Heart right ventricle (tissue), 16 donors: Measurements from ENCODE around the gene TARP.

Experiments
- ATAC-seq, 8 donors: fragments of 200-7000 bp; cut with Tn5 transposase; one replicate each; pipeline ENCODE4 v1.9.1; 2020; ENCODE audit warnings: mild to moderate bottlenecking in 8 of 8, moderate library complexity in 8 of 8, moderate number of reproducible peaks in 1 of 8
- DNase-seq, 2 donors: peaks; one replicate each; pipeline ENCODE4 v3.0.0-alpha.2; 2020
- H3K27ac ChIP-seq, 10 donors: fragments of 200-600 bp; sonication (generic) in 2 of 10; one replicate each; pipeline versions ENCODE4 v1.5.0 to v1.8.0; 2020 to 2022; ENCODE audit warnings: mild to moderate bottlenecking in 3 of 10
- H3K27me3 ChIP-seq, 7 donors: fragments of 200-600 bp; one replicate each; pipeline ENCODE4 v1.8.0; 2021 to 2022; ENCODE audit warnings: mild to moderate bottlenecking in 2 of 7
- H3K36me3 ChIP-seq, 9 donors: fragments of 200-600 bp; sonication (generic) in 1 of 9; one replicate each; pipeline versions ENCODE4 v1.5.0 to v1.8.0; 2020 to 2022; ENCODE audit warnings: mild to moderate bottlenecking in 2 of 9
- H3K4me1 ChIP-seq, 9 donors: fragments of 200-600 bp; sonication (generic) in 1 of 9; one replicate each; pipeline versions ENCODE4 v1.5.0 to v1.8.0; 2020 to 2022; ENCODE audit warnings: mild to moderate bottlenecking in 4 of 9
- H3K4me3 ChIP-seq, 10 donors: fragments of 200-600 bp; sonication (generic) in 2 of 10; one replicate each; pipeline versions ENCODE4 v1.5.0 to v1.8.0; 2020 to 2022; ENCODE audit warnings: mild to moderate bottlenecking in 7 of 10, moderate library complexity in 2 of 10
- H3K9me3 ChIP-seq, 11 donors: fragments of 200-600 bp in 10 of 11; sonication (generic) in 2 of 11; one replicate each; pipeline versions ENCODE4 v1.5.0 to v1.8.0; 2013 to 2022; ENCODE audit warnings: mild to moderate bottlenecking in 2 of 11, control low read depth in 1 of 11, moderate library complexity in 1 of 11
- CTCF ChIP-seq, 9 donors: fragments of 200-600 bp; sonication (generic) in 2 of 9; IDR thresholded peaks; one replicate each; pipeline versions ENCODE4 v1.5.0 to v1.8.0; 2021 to 2022; ENCODE audit warnings: antibody characterized with exemption in 9 of 9, mild to moderate bottlenecking in 5 of 9, moderate library complexity in 1 of 9
- WGBS, 2 donors: extraction: QIAGEN DNeasy Blood & Tissue Kit; methylation state at CpG; one replicate each; pipeline ENCODE4 v1.1.7; 2013; ENCODE audit warnings: inconsistent platforms in 1 of 2; 5-methylcytosine and 5-hydroxymethylcytosine counted together
- intact Hi-C, 10 donors: fragments of 100-400 bp; cut with DNase I; formaldehyde crosslinking; loops; one replicate each; pipeline versions ENCODE4 v1.11.1 to v1.14.2; 2022
- donor health status: Arrhythmogenic right ventricular cardiomyopathy.
- donor health status: ischemic (EF 13 %, LVEDD 7.1; RV severe dilation, severe dysfunction).
- donor health status: healthy with polysubstance abuse.
- donor health status: DM: no; HTN: yes; CAD: no.
- donor health status: DM: no; HTN: no; CAD: no.
- donor health status: ischemic (EF 25% LVEDD 6.9; RV normal size, moderate dysfunction).
- donor health status: ischemic (EF 25% LVEDD 5.7; RV mildly dilated, moderate dysfunction).
- donor health status: healthy.
- donor health status: DM: yes; HTN: yes; CAD: no.
- donor health status: Ischemic cardiomyopathy.
- donor health status: ischemic (EF 35%, LVEDD 5.7; RV mildly dilated, moderate dysfunction).
- donor health status: nonischemic (EF 11% LVEDD 7.7; RV severe dilation, severe dysfunction).
- donor health status: DM: yes; HTN: yes; CAD: no.
- donor health status: PGD.
- donor health status: ischemic (EF 29% LVEDD 5.4; RV normal size, mild dysfunction).
- donor health status: nonischemic (EF 23%, LVEDD 6.1; RV moderate dilation, normal function).

The TARP gene

GRCh38 chr7:38318241-38318640 is 44.8 kb upstream of the TARP start:
- no peak for TF ChIP-seq CTCF (IDR thresholded peaks at IDR 0.05)
- Histone ChIP-seq H3K27me3 (no peaks in the 10 kb centered on the region), H3K27ac (peak overlapping the region in 3 of 10 donors; percentile 33 to 63 (median 61)), H3K36me3 (no peaks in the 10 kb centered on the region), H3K9me3 (no peaks in the 10 kb centered on the region), H3K4me1 (peaks cover 0 to 27% (median 0%) of the 10 kb centered on the region in 9 donors), H3K4me3 (peak overlapping the region in 1 of 10 donors; percentile 17)
- ATAC-seq (no peak), DNase-seq (no peak)
- WGBS, 2 donors = 69 to 72% methylated on average over 9 of the region's 9 CpGs
- intact Hi-C loops = loop anchor here in 7 of 10 donors (2.0 to 10.0 kb wide), 7 partner anchors 93 to 216 kb away; no protein-coding TSS in a partner anchor

- WGBS, 2 donors = 77 to 78% methylated on average over 9 of the region's 9 CpGs
- no peak for TF ChIP-seq CTCF (IDR thresholded peaks at IDR 0.05)
- Histone ChIP-seq H3K4me1 (peaks cover 0 to 35% (median 5%) of the 10 kb centered on the region in 9 donors), H3K27ac (peak overlapping the region in 1 of 10 donors; percentile 61), H3K9me3 (no peaks in the 10 kb centered on the region), H3K27me3 (no peaks in the 10 kb centered on the region), H3K36me3 (no peaks in the 10 kb centered on the region), H3K4me3 (peak overlapping the region in 1 of 10 donors; percentile 17)
- ATAC-seq = peak in 3 of 8 donors; percentile 12 to 31 (median 30)
- no peak for DNase-seq
- intact Hi-C loops = loop anchor here in 7 of 10 donors (5.0 to 10.0 kb wide), 6 partner anchors 93 to 215 kb away; no protein-coding TSS in a partner anchor
Observed at GRCh38 chr7:38317515-38317914, 44.1 kb upstream of the TARP start.

- WGBS, 2 donors = 84% methylated on average over 8 of the region's 8 CpGs
- ATAC-seq = no peak
- Histone ChIP-seq H3K27ac (peak overlapping the region in 1 of 10 donors; percentile 61), H3K9me3 (no peaks in the 10 kb centered on the region), H3K4me1 (peaks cover 0 to 40% (median 12%) of the 10 kb centered on the region in 9 donors), H3K36me3 (no peaks in the 10 kb centered on the region), H3K4me3 (peak overlapping the region in 1 of 10 donors; percentile 17), H3K27me3 (no peaks in the 10 kb centered on the region)
- no peak for DNase-seq
- intact Hi-C loops = loop anchor here in 7 of 10 donors (5.0 to 10.0 kb wide), 6 partner anchors 92 to 215 kb away; no protein-coding TSS in a partner anchor
- no peak for TF ChIP-seq CTCF (IDR thresholded peaks at IDR 0.05)
Observed at GRCh38 chr7:38316733-38317360, 43.4 kb upstream of the TARP start.

GRCh38 chr7:38315410-38315809 is 42.0 kb upstream of the TARP start:
- intact Hi-C loops = loop anchor here in 7 of 10 donors (5.0 to 10.0 kb wide), 6 partner anchors 91 to 213 kb away; no protein-coding TSS in a partner anchor
- 86 to 91% methylated on average over 3 of the region's 3 CpGs for WGBS, 2 donors
- H3K27ac ChIP-seq = peak overlapping the region in 1 of 10 donors; percentile 37

More at GRCh38 chr7:38315410-38315809, 42.0 kb upstream of the TARP start:
- peaks cover 0 to 4% (median 0%) of the 10 kb centered on the region in 7 donors for H3K27me3 ChIP-seq
- no peak overlapping the region for H3K4me3 ChIP-seq
- peaks cover 0 to 51% (median 24%) of the 10 kb centered on the region in 9 donors for H3K4me1 ChIP-seq
- no peak for ATAC-seq
- no peaks in the 10 kb centered on the region for H3K36me3 ChIP-seq
- no peaks in the 10 kb centered on the region for H3K9me3 ChIP-seq
- DNase-seq = no peak
- TF ChIP-seq CTCF (IDR thresholded peaks at IDR 0.05) = no peak
